Measurements from ENCODE around the gene FDX2.
A peak's percentile ranks its signal among the peaks of the same experiment; 100 is the strongest.

Gene FDX2

DNA sequence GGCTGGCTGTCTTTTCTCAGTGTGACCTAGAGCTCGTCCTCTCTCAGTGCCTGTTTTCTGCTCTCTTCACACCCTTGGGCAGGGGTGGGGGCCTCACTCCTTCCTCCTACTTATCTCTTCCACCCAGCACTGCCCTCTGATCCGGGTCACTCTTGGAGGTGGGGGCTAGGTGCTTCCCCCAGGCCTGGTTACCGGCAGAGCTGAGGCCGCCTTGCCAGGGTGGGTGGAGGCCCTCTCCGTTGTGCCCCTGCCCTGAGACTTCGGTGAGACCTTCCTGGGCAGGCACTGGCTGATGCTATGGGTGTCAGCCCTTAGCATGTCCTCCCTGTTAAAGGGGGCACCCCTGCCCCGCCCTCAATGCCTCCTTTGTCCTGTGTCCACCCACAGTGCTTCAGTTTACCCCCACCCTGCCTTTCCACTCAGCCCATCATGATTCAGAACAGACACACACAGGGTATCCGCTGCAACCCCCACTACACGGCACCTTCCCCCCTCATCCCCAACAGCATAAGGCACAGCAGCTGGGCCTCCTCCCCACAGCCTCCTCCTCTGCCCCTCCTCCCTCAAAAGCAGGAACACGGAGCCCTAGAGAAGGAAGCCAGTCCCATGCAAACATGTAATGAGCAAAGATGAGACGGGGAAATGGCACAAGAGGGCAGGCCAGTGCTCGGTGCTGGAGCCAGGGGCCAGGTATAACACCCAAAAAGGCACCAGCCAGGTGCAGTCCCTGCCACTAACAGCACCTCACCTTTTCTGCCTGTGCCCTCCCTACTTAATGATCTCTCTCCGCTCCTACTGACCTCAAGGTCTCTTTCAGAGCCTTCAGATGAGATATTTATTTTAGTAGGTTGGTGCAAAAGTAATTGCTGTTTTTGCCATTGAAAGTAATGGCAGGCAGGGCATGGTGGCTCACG, 16.0 kb downstream of the FDX2 start:
- DNase-seq = peak; percentile 70 to 74

DNA sequence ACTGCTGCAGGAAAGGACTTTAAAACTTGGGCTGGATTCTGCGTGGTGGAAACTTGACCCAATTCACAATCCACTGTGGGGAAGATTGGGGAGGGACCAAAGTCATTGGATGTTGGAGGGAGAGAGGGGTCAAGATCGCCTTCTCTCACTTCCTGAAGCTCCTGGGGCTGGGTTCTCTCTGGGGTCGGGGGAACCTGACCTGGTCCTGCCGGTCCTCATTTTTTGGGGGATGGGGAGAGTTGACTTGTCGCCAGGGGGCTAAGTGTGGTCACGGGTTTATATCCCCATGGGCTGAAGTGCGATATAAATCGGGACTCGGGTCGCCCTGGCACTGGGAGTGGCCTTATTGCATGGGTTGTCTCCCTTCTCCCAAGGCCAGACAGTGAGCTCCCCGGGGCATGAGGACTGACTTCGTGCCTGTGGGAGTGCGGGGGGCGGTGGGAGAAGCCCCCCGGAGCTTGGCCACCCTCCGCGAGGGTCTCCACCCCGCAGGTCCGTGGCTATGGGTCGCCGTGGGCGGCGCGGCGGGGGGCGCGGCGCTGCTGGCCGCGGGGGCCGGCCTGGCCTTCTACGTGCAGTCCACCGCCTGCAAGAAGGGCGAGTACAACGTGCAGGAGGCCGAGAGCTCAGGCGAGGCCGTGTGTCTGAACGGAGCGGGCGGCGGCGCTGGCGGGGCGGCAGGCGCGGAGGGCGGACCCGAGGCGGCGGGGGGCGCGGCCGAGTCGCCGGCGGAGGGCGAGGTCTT, 19.8 kb downstream of the FDX2 start:
- DNase-seq = no peak

DNA sequence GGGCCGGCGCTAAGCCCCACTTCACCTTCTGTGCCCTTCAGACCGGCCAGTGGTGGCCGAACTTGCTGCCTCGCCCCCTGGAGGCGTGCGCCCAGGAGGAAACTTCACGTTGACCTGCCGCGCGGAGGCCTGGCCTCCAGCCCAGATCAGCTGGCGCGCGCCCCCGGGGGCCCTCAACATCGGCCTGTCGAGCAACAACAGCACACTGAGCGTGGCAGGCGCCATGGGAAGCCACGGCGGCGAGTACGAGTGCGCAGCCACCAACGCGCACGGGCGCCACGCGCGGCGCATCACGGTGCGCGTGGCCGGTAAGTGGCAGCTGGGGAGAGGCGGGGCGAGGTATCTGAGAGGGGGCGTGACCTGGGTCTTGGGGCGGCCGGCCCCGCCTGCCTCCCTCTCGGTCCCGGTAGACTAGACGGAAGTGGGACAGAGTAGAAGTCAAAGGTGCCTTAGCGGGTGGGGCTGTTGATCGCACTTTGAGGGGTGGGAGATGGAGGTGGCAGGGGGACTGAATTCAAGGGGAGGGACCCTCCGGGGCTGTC, 20.4 kb downstream of the FDX2 start:
- DNase-seq = no peak

DNA sequence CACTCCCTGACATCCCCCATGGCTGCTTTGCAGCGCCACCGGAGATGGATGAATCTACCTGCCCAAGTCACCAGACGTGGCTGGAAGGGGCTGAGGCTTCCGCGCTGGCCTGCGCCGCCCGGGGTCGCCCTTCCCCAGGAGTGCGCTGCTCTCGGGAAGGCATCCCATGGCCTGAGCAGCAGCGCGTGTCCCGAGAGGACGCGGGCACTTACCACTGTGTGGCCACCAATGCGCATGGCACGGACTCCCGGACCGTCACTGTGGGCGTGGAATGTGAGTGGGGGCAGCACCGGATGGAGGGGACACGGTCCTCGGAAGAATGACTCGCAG, 21.5 kb downstream of the FDX2 start:
- DNase-seq = no peak

DNA sequence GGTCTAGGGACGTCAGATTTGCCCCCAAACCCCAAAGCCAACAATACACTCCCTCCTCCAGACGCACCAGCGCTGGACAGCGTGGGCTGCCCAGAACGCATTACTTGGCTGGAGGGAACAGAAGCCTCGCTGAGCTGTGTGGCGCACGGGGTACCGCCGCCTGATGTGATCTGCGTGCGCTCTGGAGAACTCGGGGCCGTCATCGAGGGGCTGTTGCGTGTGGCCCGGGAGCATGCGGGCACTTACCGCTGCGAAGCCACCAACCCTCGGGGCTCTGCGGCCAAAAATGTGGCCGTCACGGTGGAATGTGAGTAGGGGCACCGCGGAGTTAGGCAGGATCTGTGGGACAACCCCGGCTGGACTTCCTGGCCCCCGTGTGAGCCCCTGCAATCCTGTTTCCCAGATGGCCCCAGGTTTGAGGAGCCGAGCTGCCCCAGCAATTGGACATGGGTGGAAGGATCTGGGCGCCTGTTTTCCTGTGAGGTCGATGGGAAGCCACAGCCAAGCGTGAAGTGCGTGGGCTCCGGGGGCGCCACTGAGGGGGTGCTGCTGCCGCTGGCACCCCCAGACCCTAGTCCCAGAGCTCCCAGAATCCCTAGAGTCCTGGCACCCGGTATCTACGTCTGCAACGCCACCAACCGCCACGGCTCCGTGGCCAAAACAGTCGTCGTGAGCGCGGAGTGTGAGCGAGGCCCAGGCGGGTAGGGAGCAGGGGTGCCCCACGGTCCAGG, 22.0 kb downstream of the FDX2 start:
- DNase-seq = no peak

DNA sequence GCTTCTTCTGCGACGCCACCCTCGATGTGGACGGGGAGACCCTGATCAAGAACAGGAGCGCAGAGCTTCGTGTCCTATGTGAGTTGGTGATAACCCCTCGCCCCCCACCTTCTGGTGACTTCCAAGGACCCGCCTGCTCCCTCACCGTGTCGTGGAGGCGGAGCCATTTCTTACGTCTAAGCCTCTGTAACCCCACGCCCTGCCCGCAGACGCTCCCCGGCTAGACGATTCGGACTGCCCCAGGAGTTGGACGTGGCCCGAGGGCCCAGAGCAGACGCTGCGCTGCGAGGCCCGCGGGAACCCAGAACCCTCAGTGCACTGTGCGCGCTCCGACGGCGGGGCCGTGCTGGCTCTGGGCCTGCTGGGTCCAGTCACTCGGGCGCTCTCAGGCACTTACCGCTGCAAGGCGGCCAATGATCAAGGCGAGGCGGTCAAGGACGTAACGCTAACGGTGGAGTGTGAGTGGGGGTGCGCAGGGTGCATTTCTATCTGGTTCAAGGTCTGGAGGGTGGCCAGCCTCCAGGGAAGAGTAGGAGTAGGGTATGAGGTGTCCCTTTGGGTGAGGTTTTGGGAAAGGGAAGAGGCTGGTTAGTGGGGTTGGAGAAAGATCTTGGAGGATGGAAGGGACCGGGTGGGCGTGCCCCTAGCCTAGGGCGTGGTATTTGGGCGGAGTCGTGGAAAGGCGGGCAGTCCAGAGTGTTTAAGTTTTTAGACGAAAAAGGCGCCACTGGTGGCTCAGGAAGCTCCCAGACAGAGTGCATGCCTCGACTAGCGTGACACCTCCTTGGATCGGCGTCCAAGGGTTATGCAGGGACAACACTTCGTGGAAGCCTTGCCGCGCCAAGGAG, 22.8 kb downstream of the FDX2 start:
- DNase-seq = no peak

DNA sequence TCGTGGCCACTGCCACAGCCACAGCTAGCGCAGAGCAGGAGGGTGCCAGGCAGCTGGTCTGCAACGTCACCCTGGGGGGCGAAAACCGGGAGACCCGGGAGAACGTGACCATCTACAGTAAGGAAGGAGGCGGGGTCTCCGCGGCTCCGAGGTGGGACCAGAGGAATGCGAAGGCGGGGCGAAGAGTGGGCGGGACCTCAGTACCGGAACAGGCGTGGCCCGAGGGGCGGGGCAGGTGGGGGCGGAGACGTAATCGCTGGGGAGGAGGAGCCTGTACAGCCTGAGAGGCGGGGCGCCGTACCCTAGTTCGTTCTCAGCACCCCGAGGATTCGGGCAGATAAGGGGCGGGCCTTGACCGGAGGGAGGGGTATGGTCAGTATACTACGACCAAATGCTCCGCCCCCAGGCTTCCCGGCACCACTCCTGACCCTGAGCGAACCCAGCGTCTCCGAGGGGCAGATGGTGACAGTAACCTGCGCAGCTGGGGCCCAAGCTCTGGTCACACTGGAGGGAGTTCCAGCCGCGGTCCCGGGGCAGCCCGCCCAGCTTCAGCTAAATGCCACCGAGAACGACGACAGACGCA, 23.5 kb downstream of the FDX2 start:
- DNase-seq = peak; percentile 35 to 41

DNA sequence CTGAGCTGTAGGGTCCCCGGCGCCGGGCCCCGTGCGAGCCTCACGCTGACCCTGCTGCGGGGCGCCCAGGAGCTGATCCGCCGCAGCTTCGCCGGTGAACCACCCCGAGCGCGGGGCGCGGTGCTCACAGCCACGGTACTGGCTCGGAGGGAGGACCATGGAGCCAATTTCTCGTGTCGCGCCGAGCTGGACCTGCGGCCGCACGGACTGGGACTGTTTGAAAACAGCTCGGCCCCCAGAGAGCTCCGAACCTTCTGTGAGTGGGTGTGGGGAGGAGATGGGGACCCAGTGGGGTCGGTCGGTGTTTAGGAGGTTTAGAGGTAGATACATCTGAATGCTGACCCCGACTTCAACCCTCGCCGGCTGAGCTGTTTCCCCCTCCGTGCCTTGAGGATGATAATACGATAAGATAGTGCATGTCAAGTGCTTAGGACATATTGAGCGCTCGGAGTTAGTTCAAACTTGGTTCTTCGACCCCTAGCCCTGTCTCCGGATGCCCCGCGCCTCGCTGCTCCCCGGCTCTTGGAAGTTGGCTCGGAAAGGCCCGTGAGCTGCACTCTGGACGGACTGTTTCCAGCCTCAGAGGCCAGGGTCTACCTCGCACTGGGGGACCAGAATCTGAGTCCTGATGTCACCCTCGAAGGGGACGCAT, 24.1 kb downstream of the FDX2 start:
- DNase-seq = no peak

DNA sequence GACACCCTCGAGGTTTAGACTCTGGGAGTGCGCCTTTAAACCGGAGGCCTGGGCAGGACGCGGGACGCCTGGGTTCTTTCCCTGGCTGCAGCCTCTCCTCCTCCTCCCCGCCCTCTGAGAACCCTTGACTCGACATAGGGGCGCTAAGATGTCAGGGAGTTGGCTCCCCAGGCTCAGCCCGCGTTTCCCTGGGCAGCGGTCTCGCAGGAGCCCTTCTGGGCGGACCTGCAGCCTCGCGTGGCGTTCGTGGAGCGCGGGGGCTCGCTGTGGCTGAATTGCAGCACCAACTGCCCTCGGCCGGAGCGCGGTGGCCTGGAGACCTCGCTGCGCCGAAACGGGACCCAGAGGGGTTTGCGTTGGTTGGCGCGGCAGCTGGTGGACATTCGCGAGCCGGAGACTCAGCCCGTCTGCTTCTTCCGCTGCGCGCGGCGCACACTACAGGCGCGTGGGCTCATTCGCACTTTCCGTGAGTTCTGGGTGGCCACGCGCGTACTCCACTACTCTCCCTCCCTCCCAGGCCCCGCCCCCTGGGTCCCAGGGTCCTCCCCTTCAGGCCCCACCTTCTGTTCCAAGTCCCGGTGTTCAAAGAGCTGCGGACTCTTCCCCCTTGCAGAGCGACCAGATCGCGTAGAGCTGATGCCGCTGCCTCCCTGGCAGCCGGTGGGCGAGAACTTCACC, 24.8 kb downstream of the FDX2 start:
- DNase-seq = peak; percentile 43 to 57

DNA sequence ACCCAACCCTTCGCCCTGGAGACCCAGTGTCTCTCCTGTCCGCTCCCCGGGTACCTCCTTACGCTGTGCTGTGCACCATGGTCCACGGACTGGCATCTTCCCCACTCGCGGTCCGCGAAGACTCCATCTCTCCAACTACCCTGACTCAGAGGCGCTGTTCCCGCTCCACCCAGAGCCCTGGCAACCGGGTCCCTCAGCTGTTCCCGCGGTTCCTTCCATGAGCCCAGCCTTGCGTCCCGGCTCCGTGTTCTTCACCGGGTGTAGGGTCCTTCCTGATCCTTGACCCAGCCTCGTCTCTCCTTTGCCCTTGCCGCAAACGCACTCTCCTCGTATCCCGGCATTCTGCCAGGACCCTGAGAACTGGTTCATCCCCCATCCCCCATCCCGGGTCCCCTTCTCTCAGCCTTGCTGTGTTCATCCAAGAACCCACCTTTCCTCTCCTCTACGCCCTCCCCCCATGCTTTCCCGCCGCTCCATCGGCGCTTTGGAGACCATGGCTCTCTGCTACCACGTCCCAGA, 25.4 kb downstream of the FDX2 start:
- DNase-seq = peak; percentile 33 to 46

DNA sequence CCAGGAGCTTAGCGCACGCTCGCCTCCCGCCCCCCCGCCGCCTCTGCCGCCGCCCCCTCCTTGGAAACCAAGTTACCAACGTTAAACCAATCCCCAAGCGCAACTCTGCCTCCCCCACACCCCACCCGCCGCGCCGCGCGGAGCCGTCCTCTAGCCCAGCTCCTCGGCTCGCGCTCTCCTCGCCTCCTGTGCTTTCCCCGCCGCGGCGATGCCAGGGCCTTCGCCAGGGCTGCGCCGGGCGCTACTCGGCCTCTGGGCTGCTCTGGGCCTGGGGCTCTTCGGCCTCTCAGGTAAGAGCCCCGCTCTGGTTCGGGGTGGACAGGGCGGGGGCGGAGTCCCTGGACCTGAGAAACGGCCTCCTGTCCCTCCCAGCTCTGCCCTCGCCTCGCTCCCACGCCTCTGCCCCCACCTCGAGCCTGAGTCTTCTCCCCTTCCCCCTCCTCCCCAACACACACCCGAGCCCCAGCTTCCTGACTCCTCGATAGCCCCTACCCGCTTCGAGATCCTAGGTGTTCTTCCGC, 25.9 kb downstream of the FDX2 start, which contains the start of gene ICAM5:
Gene ICAM5, plus strand, starts transcription at position 117 of the 521 bp plus-strand sequence. Its CDS starts 92 bp downstream, at position 209.
- peak; percentile 55 to 61 for DNase-seq

DNA sequence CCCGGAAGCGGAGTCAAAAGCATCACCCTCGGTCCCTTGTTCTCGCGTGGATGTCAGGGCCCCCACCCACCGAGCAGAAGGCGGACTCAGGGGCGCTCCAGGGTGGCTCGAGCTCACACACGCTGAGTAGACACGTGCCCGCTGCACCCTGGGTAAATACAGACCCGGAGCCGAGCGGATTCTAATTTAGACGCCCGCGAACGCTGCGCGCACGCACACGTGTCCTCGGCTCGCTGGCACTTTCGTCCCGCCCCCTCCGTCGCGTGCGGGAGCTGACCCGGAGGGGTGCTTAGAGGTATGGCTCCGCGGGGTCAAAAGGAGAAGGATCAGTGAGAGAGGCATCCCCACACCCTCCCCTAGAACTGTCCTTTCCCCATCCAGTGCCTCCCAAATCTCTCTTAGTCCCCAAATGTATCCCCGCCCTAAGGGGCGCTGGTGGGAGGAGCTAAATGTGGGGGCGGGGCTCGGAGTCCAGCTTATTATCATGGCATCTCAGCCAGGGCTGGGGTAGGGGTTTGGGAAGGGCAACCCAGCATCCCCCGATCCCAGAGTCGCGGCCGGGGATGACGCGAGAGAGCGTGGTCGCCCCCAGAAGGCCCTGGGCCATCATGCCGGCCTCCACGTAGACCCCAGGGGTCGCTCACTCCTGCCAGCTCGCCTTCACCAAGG, 26.5 kb downstream of the FDX2 start:
- peak; percentile 79 to 89 for DNase-seq

DNA sequence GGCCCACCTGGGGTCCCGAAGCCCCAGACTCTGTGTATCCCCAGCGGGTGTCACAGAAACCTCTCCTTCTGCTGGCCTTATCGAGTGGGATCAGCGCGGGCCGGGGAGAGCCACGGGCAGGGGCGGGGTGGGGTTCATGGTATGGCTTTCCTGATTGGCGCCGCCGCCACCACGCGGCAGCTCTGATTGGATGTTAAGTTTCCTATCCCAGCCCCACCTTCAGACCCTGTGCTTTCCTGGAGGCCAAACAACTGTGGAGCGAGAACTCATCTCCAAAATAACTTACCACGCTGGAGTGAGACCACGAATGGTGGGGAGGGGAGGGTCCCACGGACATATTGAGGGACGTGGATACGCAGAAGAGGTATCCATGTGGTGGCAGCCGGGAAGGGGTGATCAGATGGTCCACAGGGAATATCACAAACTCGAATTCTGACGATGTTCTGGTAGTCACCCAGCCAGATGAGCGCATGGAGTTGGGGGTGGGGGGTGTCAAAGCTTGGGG, 27.1 kb downstream of the FDX2 start:
- DNase-seq = peak; percentile 89 to 93

DNA sequence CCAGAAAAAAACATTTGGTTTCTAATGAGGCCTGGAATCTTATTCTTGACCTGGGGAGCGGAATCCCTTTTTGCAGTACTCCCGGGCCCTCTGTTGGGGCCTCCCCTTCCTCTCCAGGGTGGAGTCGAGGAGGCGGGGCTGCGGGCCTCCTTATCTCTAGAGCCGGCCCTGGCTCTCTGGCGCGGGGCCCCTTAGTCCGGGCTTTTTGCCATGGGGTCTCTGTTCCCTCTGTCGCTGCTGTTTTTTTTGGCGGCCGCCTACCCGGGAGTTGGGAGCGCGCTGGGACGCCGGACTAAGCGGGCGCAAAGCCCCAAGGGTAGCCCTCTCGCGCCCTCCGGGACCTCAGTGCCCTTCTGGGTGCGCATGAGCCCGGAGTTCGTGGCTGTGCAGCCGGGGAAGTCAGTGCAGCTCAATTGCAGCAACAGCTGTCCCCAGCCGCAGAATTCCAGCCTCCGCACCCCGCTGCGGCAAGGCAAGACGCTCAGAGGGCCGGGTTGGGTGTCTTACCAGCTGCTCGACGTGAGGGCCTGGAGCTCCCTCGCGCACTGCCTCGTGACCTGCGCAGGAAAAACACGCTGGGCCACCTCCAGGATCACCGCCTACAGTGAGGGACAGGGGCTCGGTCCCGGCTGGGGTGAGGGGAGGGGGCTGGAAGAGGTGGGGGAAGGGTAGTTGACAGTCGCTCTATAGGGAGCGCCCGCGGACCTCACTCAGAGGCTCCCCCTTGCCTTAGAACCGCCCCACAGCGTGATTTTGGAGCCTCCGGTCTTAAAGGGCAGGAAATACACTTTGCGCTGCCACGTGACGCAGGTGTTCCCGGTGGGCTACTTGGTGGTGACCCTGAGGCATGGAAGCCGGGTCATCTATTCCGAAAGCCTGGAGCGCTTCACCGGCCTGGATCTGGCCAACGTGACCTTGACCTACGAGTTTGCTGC, 28.7 kb downstream of the FDX2 start, which contains the start of gene ICAM4:
Gene ICAM4, plus strand, starts transcription at position 153 of the 935 bp plus-strand sequence. Its CDS starts 58 bp downstream, at position 211.
- DNase-seq = peak; percentile 89 to 91

DNA sequence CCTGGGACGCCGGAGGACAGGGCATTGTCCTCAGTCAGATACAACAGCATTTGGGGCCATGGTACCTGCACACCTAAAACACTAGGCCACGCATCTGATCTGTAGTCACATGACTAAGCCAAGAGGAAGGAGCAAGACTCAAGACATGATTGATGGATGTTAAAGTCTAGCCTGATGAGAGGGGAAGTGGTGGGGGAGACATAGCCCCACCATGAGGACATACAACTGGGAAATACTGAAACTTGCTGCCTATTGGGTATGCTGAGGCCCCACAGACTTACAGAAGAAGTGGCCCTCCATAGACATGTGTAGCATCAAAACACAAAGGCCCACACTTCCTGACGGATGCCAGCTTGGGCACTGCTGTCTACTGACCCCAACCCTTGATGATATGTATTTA, 30.4 kb downstream of the FDX2 start:
- DNase-seq = no peak

DNA sequence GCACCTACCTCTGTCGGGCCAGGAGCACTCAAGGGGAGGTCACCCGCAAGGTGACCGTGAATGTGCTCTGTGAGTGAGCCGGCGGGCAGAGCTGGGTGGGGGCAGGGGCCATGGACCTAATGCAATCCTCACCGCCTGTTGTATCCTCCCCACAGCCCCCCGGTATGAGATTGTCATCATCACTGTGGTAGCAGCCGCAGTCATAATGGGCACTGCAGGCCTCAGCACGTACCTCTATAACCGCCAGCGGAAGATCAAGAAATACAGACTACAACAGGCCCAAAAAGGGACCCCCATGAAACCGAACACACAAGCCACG, 30.9 kb downstream of the FDX2 start:
- no peak for DNase-seq

DNA sequence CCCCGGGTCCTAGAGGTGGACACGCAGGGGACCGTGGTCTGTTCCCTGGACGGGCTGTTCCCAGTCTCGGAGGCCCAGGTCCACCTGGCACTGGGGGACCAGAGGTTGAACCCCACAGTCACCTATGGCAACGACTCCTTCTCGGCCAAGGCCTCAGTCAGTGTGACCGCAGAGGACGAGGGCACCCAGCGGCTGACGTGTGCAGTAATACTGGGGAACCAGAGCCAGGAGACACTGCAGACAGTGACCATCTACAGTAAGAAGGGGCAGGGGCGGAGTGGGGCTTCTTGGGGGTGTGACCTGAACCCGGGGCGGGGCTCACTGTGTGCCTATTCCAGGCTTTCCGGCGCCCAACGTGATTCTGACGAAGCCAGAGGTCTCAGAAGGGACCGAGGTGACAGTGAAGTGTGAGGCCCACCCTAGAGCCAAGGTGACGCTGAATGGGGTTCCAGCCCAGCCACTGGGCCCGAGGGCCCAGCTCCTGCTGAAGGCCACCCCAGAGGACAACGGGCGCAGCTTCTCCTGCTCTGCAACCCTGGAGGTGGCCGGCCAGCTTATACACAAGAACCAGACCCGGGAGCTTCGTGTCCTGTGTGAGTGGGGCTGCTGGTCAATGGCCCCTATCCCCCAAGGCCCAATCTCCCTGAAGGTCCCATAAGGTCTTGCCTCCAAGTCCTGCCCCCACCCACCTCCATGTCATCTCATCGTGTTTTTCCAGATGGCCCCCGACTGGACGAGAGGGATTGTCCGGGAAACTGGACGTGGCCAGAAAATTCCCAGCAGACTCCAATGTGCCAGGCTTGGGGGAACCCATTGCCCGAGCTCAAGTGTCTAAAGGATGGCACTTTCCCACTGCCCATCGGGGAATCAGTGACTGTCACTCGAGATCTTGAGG, 31.5 kb downstream of the FDX2 start:
- no peak for DNase-seq

Data from Kasumi-1 (cell line).